CD4-positive, alpha-beta T cell treated with Interleukin-12 subunit alpha and Interleukin-12 subunit beta, for 1 hour (primary cell): Measurements from ENCODE around the gene ZNF426.
A peak's percentile ranks its signal among the peaks of the same experiment; 100 is the strongest.
"Not testable (repeated sequence)": the region's sequence is repeated elsewhere in the genome, so short reads cannot be mapped to it uniquely, and the experiment has no call there.

Experiments used
- DNase-seq: peaks from one replicate; pipeline ENCODE4 v3.0.0-alpha.2; 2020

The ZNF426 gene

GRCh38 chr19:9538183-9539058, at the start of gene ZNF426:
Gene ZNF426, minus strand, starts transcription at chr19:9538645. Its CDS starts 2,413 bp downstream, at chr19:9536232.
- DNase-seq: peak; percentile 87

- DNase-seq: peak; percentile 81
Measured at GRCh38 chr19:9586764-9587163, 48.3 kb upstream of the ZNF426 start.

GRCh38 chr19:9584073-9584833, 45.8 kb upstream of the ZNF426 start, which contains the start of gene ZNF121:
Gene ZNF121, minus strand, starts transcription at chr19:9584504. Its CDS starts 16,407 bp downstream, at chr19:9568097.
- DNase-seq: peak; percentile 84

GRCh38 chr19:9582081-9582725, 43.8 kb upstream of the ZNF426 start:
- not testable (repeated sequence) for DNase-seq

- DNase-seq: no peak
Measured at GRCh38 chr19:9580728-9581127, 42.3 kb upstream of the ZNF426 start.

GRCh38 chr19:9570255-9570654, 31.8 kb upstream of the ZNF426 start:
- no peak for DNase-seq

- no peak for DNase-seq
Measured at GRCh38 chr19:9566729-9567128, 28.3 kb upstream of the ZNF426 start.

GRCh38 chr19:9565900-9566705, 27.7 kb upstream of the ZNF426 start:
- DNase-seq: no peak

- DNase-seq: no peak
Measured at GRCh38 chr19:9552536-9553274, 14.3 kb upstream of the ZNF426 start.

- DNase-seq: no peak
Measured at GRCh38 chr19:9547870-9548269, 9.4 kb upstream of the ZNF426 start.

GRCh38 chr19:9541281-9541680, 2.8 kb upstream of the ZNF426 start:
- not testable (repeated sequence) for DNase-seq

- DNase-seq: not testable (repeated sequence)
Measured at GRCh38 chr19:9539921-9540320, 1.5 kb upstream of the ZNF426 start.

GRCh38 chr19:9539201-9539600, 756 bp upstream of the ZNF426 start:
- not testable (repeated sequence) for DNase-seq

GRCh38 chr19:9535934-9536333, 2.5 kb downstream of the ZNF426 start:
- DNase-seq: no peak

- DNase-seq: no peak
Measured at GRCh38 chr19:9531933-9532332, 6.5 kb downstream of the ZNF426 start.

GRCh38 chr19:9528757-9529336, 9.6 kb downstream of the ZNF426 start:
- no peak for DNase-seq

GRCh38 chr19:9523885-9524474, 14.5 kb downstream of the ZNF426 start:
- DNase-seq: no peak

- DNase-seq: no peak
Measured at GRCh38 chr19:9507285-9507684, 31.2 kb downstream of the ZNF426 start.

- no peak for DNase-seq
Measured at GRCh38 chr19:9500796-9501195, 37.6 kb downstream of the ZNF426 start.

GRCh38 chr19:9498183-9498902, 40.1 kb downstream of the ZNF426 start, which contains the start of gene ZNF560:
Gene ZNF560, minus strand, starts transcription at chr19:9498616. Its CDS starts 23,303 bp downstream, at chr19:9475313.
- DNase-seq: no peak
